HL-60 (cell line): ENCODE data around the gene FSTL5.

Experiments used
- DNase-seq, 2 experiments: peaks; one replicate each; pipeline ENCODE4 v3.0.0-alpha.2; 2010 to 2020; ENCODE audit warnings: low read depth in 1 of 2, low spot score in 1 of 2
- H3K27ac ChIP-seq: fragments of 250-450 bp; sonication (Bioruptor Pico); replicated peaks from 2 replicates; pipeline ENCODE4 v1.5.1; 2020; ENCODE audit warnings: mild to moderate bottlenecking, moderate library complexity
- H3K27me3 ChIP-seq: fragments of 250-450 bp; sonication (Bioruptor Pico); 2 replicates; pipeline ENCODE4 v1.5.1; 2021; ENCODE audit warnings: mild to moderate bottlenecking, moderate library complexity; ENCODE audit not compliant: insufficient read depth, poor library complexity, severe bottlenecking
- H3K4me3 ChIP-seq: replicated peaks from 2 replicates; pipeline ENCODE4 v1.5.1; 2011; ENCODE audit warnings: mild to moderate bottlenecking, control low read depth, low read length; ENCODE audit not compliant: insufficient read depth
- CTCF ChIP-seq: IDR thresholded peaks from one replicate; pipeline ENCODE4 v1.5.1; 2011; ENCODE audit warnings: low read length, control low read depth, inconsistent platforms; ENCODE audit not compliant: insufficient read depth
- GABPA ChIP-seq: IDR thresholded peaks from 2 replicates; pipeline ENCODE4 v1.6.1; 2012; ENCODE audit warnings: low read depth
- POLR2AphosphoS5 ChIP-seq: IDR thresholded peaks from 2 replicates; pipeline ENCODE4 v1.6.1; 2012; ENCODE audit warnings: low read depth
- REST ChIP-seq: IDR thresholded peaks from 2 replicates; pipeline ENCODE4 v1.6.1; 2012; ENCODE audit warnings: low read depth; ENCODE audit not compliant: insufficient replicate concordance
- SPI1 ChIP-seq: IDR thresholded peaks from 2 replicates; pipeline ENCODE4 v1.6.1; 2012; ENCODE audit warnings: low read depth, mild to moderate bottlenecking, borderline replicate concordance

Gene FSTL5

GRCh38 chr4:161403781-161404180 lies 760.0 kb downstream of the FSTL5 start:
- H3K4me3 ChIP-seq = no peak overlapping the region
- no peak for TF ChIP-seq POLR2AphosphoS5
- no peak for TF ChIP-seq SPI1
- no peak for TF ChIP-seq REST
- TF ChIP-seq CTCF = no peak
- TF ChIP-seq GABPA = no peak
- no peak overlapping the region for H3K27ac ChIP-seq
- DNase-seq = no peak
- no peaks in the 10 kb centered on the region for H3K27me3 ChIP-seq

- TF ChIP-seq GABPA = no peak
- no peak for TF ChIP-seq SPI1
- no peak for TF ChIP-seq CTCF
- DNase-seq = no peak
- Histone ChIP-seq H3K4me3 (no peak overlapping the region), H3K27ac (no peak overlapping the region), H3K27me3 (no peaks in the 10 kb centered on the region)
Measured at GRCh38 chr4:161393602-161394001, 770.2 kb downstream of the FSTL5 start.

GRCh38 chr4:161382655-161383054 lies 781.1 kb downstream of the FSTL5 start:
- H3K4me3 ChIP-seq = no peak overlapping the region
- no peak overlapping the region for H3K27ac ChIP-seq
- TF ChIP-seq SPI1 (no peak), CTCF (no peak), GABPA (no peak), POLR2AphosphoS5 (no peak), REST (no peak)
- DNase-seq = no peak
- no peaks in the 10 kb centered on the region for H3K27me3 ChIP-seq

GRCh38 chr4:161376275-161376674 lies 787.5 kb downstream of the FSTL5 start:
- Histone ChIP-seq H3K27me3 (no peaks in the 10 kb centered on the region), H3K27ac (no peak overlapping the region), H3K4me3 (no peak overlapping the region)
- TF ChIP-seq GABPA (no peak), CTCF (no peak), POLR2AphosphoS5 (no peak)
- DNase-seq = no peak
